NT2/D1 (cell line): ENCODE data around the gene CBX8.

Experiments
- YY1 ChIP-seq: IDR thresholded peaks from 2 replicates; pipeline ENCODE4 v1.6.1; 2011; ENCODE audit not compliant: insufficient read length, insufficient read depth
- ZNF274 ChIP-seq: IDR thresholded peaks from 2 replicates; pipeline ENCODE4 v1.6.1; 2011; ENCODE audit warnings: mild to moderate bottlenecking, low read depth, low read length

GRCh38 chr17:79799538-79800324 is 2.9 kb upstream of the CBX8 start:
- TF ChIP-seq ZNF274 (no peak), YY1 (no peak)
